PFSK-1 (cell line): ENCODE measurements around the gene JAKMIP2.

Source experiments
- SIN3A ChIP-seq: IDR thresholded peaks from 2 replicates; pipeline ENCODE4 v1.6.1; 2012; ENCODE audit warnings: mild to moderate bottlenecking, low read length, moderate library complexity, borderline replicate concordance; ENCODE audit not compliant: insufficient read depth
- TF ChIP-seq, protein P1 (sequence below), 2 experiments: IDR thresholded peaks; 2 replicates each; pipeline versions ENCODE4 v1.6.1 to v1.8.0; 2011 to 2012; ENCODE audit warnings: low read depth in 2 of 2, low read length in 2 of 2, control low read depth in 1 of 2, inconsistent platforms in 1 of 2, mild to moderate bottlenecking in 1 of 2, moderate library complexity in 1 of 2; ENCODE audit not compliant: insufficient read depth in 1 of 2

DNA sequence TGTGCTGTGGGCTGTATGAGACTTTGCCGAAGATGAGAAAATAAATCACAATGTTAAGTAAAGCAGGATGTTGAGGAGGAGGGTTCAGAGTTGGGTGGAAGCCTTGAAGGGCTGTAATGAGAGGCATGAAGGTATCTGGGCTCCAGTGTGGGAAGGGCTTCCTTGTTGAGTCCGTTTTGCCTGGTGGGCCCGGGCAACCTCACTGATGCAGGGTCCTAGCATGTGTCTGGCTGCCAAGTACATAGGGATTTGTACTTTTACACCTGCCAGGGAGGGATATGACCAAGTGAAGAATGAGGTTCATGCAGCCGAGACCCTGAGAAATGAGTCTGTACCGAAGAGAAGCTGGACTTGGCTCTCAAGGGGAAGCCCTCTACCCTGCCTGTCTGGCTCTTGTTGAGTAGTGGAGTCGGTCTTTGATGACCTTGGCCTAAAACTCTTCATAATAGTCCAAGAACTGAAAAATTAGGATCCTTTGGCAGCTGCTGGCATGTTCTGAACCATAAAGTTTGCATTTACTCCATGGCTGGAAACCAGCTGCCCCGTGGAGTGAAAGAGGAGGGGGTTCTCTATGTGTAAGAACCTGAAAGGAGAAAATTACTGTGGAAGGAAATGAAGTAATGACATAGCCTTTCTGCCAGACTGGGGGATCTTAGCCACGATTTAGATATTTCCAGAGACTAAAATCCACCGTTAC, 213.7 kb downstream of the JAKMIP2 start:
- TF ChIP-seq, protein P1, sequence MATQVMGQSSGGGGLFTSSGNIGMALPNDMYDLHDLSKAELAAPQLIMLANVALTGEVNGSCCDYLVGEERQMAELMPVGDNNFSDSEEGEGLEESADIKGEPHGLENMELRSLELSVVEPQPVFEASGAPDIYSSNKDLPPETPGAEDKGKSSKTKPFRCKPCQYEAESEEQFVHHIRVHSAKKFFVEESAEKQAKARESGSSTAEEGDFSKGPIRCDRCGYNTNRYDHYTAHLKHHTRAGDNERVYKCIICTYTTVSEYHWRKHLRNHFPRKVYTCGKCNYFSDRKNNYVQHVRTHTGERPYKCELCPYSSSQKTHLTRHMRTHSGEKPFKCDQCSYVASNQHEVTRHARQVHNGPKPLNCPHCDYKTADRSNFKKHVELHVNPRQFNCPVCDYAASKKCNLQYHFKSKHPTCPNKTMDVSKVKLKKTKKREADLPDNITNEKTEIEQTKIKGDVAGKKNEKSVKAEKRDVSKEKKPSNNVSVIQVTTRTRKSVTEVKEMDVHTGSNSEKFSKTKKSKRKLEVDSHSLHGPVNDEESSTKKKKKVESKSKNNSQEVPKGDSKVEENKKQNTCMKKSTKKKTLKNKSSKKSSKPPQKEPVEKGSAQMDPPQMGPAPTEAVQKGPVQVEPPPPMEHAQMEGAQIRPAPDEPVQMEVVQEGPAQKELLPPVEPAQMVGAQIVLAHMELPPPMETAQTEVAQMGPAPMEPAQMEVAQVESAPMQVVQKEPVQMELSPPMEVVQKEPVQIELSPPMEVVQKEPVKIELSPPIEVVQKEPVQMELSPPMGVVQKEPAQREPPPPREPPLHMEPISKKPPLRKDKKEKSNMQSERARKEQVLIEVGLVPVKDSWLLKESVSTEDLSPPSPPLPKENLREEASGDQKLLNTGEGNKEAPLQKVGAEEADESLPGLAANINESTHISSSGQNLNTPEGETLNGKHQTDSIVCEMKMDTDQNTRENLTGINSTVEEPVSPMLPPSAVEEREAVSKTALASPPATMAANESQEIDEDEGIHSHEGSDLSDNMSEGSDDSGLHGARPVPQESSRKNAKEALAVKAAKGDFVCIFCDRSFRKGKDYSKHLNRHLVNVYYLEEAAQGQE (IDR thresholded peaks at IDR 0.05; ENCODE audit: insufficient read depth in 1 of 2, low read depth in 2 of 2, low read length in 2 of 2) = no peak
- no peak for TF ChIP-seq SIN3A
